GM08714 (cell line): ENCODE measurements around the gene KRT26.
"Not testable (repeated sequence)": the region's sequence is repeated elsewhere in the genome, so short reads cannot be mapped to it uniquely, and the experiment has no call there.

Experiments used
- H3K4me3 ChIP-seq: fragments of 200-500 bp; sonication (Bioruptor generic); 2 replicates; pipeline ENCODE4 v1.5.1; 2014; ENCODE audit warnings: mild to moderate bottlenecking, low read length, inconsistent platforms
- ZNF274 ChIP-seq: IDR thresholded peaks from 2 replicates; pipeline ENCODE4 v1.6.1; 2012; ENCODE audit warnings: mild to moderate bottlenecking, low read depth, low read length

Gene KRT26, protein sequence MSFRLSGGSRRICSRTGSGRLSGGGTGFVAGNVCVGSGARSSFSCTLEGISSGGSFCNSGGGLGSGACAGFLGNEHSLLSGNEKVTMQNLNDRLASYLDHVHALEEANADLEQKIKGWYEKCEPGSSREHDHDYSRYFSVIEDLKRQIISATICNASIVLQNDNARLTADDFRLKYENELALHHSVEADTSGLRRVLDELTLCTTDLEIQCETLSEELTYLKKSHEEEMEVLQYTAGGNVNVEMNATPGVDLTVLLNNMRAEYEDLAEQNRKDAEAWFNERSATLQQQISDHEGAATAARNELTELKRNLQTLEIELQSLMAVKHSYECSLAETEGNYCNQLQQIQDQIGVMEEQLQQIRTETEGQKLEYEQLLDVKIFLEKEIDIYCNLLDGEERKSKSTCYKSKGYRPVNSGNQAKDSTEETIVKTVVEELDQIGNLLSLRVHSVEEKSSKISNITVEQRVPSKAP

DNA sequence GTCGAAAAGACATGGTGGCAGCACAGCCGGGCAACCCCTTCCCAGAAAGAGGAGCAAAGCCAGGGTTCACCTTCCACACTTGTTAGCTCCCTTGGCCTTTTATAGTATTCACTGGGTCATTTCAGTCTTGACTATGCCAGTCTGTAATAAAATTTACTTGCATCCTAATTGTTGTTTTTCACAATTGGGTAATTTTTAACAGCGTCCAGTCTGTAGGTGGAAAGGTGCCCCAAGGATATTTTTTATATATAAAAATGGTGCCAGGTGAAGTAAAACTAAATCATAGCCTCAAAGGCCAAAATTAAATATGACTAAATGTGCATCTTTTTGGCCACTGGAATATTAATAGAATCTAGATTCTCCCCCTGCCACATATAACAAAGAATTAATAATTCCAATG, at the start of gene KRT26:
TSS of gene KRT26 (minus strand) at position 101 of the 400 bp plus-strand sequence. CDS start at position 13, 88 bp downstream.
- no peak for TF ChIP-seq ZNF274
- no peak within 1 kb of the TSS for H3K4me3 ChIP-seq

DNA sequence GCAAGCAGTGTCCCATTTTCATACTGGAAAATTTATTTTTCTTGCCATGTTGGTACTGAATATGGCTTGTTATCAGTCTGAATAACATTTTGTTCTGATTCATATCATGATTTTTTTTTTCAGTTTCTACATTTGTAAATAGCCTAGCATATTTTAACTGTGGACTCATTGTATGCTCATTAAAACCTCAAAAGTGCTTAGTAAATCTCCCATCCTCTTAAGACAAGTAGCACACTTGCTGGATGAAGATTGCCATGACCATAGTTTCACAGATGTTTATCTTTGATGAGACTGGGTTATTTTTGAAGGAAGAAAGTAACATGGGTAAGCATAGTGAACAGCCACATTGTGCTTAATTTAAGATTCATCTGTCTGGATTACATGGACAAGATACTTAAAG, 49.5 kb upstream of the KRT26 start:
- TF ChIP-seq ZNF274: no peak
- H3K4me3 ChIP-seq: no peak overlapping the region

DNA sequence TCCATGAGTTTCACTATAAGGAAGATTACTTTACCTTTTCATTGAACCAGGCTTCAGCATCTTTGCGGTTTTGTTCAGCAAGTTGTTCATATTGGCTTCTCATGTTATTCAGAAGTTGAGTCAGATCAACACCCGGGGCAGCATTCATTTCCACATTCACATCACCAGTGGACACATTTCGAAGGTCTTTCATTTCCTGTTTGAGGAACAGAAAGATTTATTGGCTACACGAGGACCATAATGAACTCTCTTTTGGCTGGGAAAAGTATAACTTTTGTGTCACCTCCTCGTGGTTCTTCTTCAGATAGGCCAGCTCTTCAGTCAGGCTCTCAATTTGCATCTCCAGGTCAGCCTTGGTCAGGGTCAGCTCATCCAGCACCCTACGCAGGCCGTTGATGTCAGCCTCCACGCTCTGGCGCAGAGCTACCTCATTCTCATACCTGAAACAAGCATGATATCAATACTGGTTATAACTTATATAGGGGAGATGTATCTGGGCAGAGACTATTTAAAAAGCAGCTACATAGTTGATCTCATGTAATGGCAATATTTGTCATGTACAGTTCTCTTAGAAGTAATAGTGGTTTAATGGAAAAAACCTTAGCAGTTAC, 48.3 kb upstream of the KRT26 start:
- TF ChIP-seq ZNF274: no peak

DNA sequence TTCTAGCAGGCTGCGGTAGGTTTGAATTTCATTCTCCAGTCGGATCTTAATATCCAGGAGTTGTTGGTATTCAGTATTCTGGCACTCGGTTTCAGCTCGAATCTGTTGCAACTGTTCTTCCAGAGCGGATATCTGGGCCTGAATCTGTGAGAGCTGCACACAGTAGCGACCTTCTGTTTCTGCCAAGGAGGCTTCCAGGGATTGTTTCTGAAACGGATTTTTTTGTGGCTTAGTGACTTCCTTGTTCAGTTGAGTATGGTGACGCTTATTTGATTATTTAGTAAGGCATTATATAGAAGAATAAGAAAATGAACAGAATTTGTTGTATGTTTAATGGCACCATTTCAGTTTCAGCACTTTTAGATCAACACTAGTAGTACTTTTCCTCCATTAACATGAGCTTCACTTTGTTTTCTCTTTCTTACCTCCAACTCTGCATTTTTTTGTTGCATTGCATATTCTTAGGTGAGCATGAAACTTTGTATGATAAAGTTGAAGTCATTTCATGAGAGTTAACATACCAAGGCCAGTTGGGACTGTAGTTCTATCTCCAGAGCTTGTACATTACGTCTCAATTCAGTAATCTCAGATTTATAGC, 47.6 kb upstream of the KRT26 start:
- TF ChIP-seq ZNF274: no peak
- peak overlapping the region; percentile 98 for H3K4me3 ChIP-seq

More for the DNA sequence above, 48.3 kb upstream of the KRT26 start:
- H3K4me3 ChIP-seq: no peak overlapping the region; the same call in 1 of the 2 replicates

DNA sequence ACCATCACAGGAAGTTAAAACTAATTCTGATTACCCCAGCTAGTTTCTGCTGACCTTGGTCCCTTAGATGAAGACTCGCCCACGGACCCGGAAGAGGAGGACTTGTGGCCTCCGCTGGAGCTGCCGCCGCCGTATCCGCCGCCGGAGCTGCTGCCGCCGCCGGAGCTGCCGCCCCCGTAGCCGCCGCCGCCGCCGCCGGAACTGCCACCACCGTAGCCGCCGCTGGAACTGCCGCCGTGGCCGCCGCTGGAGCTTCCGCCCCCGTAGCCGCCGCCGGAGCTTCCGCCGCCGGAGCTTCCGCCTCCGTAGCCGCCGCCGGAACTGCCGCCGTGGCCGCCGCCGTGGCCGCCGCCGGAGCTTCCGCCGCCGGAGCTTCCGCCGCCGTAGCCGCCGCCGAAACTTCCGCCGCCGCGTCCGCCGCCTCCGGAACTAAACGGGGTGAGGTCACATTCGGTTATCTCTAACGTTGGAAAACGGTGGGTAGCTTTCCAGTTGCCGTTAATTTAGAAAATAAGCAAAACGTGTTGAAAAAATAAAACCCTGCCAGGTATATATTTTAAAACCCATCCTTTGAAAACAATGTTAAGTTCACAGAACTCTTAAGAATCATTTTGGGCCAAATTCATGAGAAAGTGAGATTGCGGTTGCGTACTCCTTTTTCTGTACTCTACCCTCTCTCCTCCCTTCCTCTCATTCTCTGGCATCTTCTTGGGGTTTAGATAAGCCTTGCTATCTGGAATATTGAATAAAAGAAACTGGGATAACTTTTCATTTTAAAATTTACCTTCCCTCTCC, 46.9 kb upstream of the KRT26 start:
- TF ChIP-seq ZNF274: no peak
- peak overlapping the region; percentile 98 for H3K4me3 ChIP-seq

DNA sequence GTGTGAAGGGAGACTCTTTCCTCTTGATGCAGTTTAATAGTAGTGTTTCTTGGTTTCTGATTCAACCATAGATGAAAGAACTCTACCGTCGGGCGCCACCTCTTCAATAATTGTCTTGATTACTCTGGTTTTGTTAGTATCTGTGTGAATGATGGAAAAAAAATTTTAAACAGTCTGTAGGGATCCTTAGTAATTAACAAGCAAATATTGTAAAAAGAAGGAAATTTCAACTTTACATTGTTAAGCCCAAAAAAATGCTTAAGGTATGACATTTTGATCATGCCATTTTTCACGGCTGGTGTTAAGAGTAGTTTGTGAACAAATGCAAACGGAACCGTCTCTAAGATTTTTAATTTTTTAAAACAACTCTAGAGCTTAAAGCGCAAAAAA, 46.3 kb upstream of the KRT26 start:
- peak overlapping the region; percentile 89 for H3K4me3 ChIP-seq
- no peak for TF ChIP-seq ZNF274

DNA sequence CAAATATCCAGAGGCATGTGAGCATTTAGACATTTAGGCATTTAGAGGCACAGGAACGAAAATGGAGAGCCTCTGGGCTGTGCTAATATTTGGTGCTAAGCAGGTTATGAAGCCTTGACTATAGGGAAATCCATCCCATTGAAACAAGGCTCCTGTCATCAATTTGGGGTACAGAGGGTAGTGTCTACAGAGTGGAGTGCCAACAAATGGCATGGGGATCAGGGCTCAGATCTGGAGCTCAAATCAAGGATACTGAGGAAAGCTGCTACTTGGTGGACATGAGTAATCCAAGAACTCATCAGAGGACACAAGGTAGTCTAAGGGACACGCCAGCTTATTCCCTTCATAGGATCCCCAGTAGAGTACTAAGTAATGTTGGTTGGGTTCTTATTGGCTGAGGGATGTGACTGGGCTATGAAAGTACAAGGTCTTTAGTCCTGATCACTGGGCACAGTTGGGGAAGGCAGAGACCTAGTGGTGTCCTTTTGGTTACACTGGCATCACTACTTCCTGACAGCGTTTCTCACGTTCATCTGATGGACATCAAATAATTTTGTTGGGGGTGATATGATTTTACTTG, 45.2 kb upstream of the KRT26 start:
- H3K4me3 ChIP-seq: no peak overlapping the region
- TF ChIP-seq ZNF274: no peak

DNA sequence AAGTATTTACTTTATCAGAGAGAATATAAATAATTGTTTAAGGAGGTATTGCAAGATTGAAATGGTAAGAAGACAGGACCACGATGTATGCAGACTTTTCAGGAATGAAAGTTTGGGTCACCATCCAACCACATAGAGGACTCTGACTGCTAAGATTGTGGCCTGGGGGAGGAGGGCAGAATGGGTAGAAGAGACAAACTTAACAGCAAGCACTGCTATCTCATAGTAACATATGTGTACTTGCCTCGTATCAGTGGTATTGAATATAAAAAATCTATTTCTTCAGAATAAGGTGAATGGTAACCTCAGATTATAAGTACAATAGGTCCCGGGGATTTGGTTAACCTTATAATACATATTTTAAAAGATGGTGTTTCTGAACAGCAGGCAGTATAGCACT, 44.6 kb upstream of the KRT26 start:
- no peak overlapping the region for H3K4me3 ChIP-seq
- TF ChIP-seq ZNF274: no peak

DNA sequence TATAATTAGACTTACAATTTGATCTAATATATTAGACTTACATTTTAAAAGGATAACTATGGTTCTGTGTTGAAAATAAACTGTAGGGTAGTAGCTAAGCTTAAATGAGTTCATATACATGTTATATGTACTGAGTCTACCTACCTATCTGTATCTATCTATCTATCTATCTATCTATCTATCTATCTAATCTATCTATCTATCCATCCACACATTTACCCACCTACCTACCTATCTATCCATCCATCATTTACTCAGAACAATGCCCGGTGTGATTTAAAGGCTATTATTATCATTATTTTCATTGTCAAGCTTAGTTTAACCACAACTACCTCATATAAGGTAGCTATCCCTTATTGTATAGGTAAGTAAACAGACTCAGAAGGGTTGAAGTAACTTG, 43.4 kb upstream of the KRT26 start:
- no peak overlapping the region for H3K4me3 ChIP-seq
- TF ChIP-seq ZNF274: no peak

DNA sequence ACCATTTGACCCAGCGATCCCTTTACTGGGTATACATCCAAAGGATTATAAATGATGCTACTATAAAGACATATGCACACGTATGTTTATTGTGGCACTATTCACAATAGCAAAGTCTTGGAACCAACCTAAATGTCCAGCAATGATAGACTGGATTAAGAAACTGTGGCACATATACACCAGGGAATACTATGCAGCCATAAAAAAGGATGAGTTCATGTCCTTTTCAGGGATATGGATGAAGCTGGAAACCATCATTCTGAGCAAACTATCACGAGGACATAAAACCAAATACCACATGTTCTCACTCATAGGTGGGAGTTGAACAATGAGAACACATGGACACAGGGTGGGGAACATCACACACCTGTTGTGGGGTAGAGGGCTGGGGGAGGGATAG, 42.7 kb upstream of the KRT26 start:
- H3K4me3 ChIP-seq: not testable (repeated sequence)

DNA sequence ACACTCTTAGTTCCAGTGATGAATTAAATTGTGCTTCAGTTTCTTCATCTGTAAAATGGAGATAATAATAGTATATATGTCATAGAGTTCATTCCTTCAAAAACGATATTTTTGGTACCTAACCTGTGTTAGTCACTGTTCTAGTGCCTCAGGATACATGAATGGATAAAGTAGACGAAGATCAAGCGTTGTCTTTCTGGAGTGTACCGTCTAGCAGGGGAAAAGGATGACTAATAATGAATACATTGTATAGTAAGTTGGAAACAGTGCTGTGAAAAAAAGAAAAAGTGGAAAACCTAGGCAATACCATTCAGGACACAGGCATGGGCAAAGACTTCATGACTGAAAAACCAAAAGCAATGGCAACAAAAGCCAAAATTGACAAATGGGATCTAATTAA, 41.8 kb upstream of the KRT26 start:
- TF ChIP-seq ZNF274: no peak

DNA sequence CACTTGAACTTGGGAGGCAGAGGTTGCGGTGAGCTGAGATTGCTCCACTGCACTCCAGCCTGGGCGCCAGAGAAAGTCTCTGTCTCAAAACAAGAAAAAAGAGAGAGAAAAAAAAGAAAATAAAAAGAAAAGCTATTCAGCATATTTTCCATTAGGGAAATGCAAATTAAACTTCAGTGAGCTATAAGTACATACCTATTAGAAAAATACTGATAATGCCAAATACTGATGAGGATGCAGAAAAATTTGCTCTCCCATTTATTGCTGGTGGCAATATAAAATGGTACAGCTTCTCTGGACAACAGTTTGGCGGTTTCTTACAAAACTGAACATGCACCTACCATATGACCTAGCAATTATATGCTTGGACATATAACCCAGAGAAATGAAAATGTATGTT, 40.6 kb upstream of the KRT26 start:
- no peak for TF ChIP-seq ZNF274
- no peak overlapping the region for H3K4me3 ChIP-seq

More for the DNA sequence above, 41.8 kb upstream of the KRT26 start:
- H3K4me3 ChIP-seq: no peak overlapping the region

DNA sequence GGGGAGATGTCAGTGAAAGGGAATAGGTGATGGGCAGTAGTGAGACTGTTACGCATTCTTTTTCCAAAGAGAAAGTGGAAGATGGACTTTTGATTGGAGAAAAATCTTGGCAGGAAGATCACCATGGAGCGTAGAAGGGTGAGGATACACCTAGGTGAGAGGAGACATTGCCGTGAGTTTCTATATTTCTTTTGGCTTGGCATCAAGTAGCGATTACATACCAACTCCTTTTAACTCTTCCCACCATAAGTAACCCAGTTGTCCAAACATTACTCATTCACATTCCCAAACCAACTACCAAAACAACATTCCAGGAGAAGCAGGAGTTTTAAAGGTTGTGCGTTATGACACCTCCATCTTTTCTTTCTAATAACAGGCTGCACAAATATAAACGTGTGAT, 38.5 kb upstream of the KRT26 start:
- H3K4me3 ChIP-seq: no peak overlapping the region
- no peak for TF ChIP-seq ZNF274
